Germinal center (tissue), 1 donor: ENCODE results near the gene NEK1.

ENCODE experiments used
- DNase-seq: peaks from one replicate; pipeline ENCODE4 v3.0.0; 2012; ENCODE audit warnings: mixed read lengths, low spot score

Gene NEK1

GRCh38 chr4:169362607-169363006 lies 249.8 kb downstream of the NEK1 start:
- no peak for DNase-seq

GRCh38 chr4:169361756-169362155 lies 250.6 kb downstream of the NEK1 start:
- DNase-seq = no peak

- no peak for DNase-seq
Measured at GRCh38 chr4:169359961-169360360, 252.4 kb downstream of the NEK1 start.

- DNase-seq = no peak
Measured at GRCh38 chr4:169352360-169352759, 260.0 kb downstream of the NEK1 start.

GRCh38 chr4:169351872-169352271 lies 260.5 kb downstream of the NEK1 start:
- DNase-seq = no peak

- no peak for DNase-seq
Measured at GRCh38 chr4:169348541-169348940, 263.8 kb downstream of the NEK1 start.

GRCh38 chr4:169346840-169347239 lies 265.5 kb downstream of the NEK1 start:
- DNase-seq = no peak

- no peak for DNase-seq
Measured at GRCh38 chr4:169345316-169345721, 267.1 kb downstream of the NEK1 start.
